Lung (tissue), 13 donors: ENCODE results near the gene DRD2. TPM values are rescaled to one million over a fixed set of nuclear protein-coding genes. Genes with fewer than 3 reads are reported as not detected.

Experiments used
- ATAC-seq: fragments of 200-7000 bp; cut with Tn5 transposase; one replicate; pipeline ENCODE4 v1.9.1; 2020; ENCODE audit warnings: moderate number of reproducible peaks; ENCODE audit not compliant: insufficient read depth, low FRiP score
- DNase-seq, 3 donors: peaks; one replicate each; pipeline ENCODE4 v3.0.0-alpha.2; 2013 to 2017
- H3K27ac ChIP-seq, 2 donors: one replicate each; pipeline ENCODE4 v1.5.1; 2013; ENCODE audit warnings: mild to moderate bottlenecking in 2 of 2, moderate library complexity in 2 of 2, control low read depth in 1 of 2, inconsistent platforms in 1 of 2, low read depth in 1 of 2, low read length in 1 of 2
- H3K27me3 ChIP-seq, 3 donors: one replicate each; pipeline ENCODE4 v1.5.1; 2013; ENCODE audit warnings: low read length in 2 of 3; ENCODE audit not compliant: control insufficient read depth in 3 of 3, insufficient read depth in 3 of 3
- H3K36me3 ChIP-seq, 4 donors: one replicate each; pipeline ENCODE4 v1.5.1; 2013; ENCODE audit warnings: low read length in 4 of 4, mild to moderate bottlenecking in 1 of 4, moderate library complexity in 1 of 4; ENCODE audit not compliant: control insufficient read depth in 4 of 4, insufficient read depth in 4 of 4
- H3K4me1 ChIP-seq, 5 donors: one replicate each; pipeline ENCODE4 v1.5.1; 2013; ENCODE audit warnings: low read length in 5 of 5, mild to moderate bottlenecking in 2 of 5, moderate library complexity in 1 of 5; ENCODE audit not compliant: control insufficient read depth in 5 of 5, insufficient read depth in 5 of 5
- H3K4me3 ChIP-seq: one replicate; pipeline ENCODE4 v1.5.1; 2013; ENCODE audit warnings: mild to moderate bottlenecking, control low read depth, moderate library complexity
- H3K9ac ChIP-seq, 2 donors: one replicate each; pipeline ENCODE4 v1.5.1; 2013; ENCODE audit warnings: low read length in 2 of 2, control low read depth in 1 of 2; ENCODE audit not compliant: insufficient read depth in 1 of 2
- H3K9me3 ChIP-seq, 4 donors: one replicate each; pipeline ENCODE4 v1.5.1; 2013; ENCODE audit warnings: low read length in 3 of 4, mild to moderate bottlenecking in 1 of 4, moderate library complexity in 1 of 4; ENCODE audit not compliant: control insufficient read depth in 4 of 4, insufficient read depth in 3 of 4
- CTCF ChIP-seq: IDR thresholded peaks from 2 replicates; pipeline ENCODE4 v1.5.1; 2012; ENCODE audit warnings: mild to moderate bottlenecking; ENCODE audit errors: control extremely low read depth, extremely low read depth
- WGBS, 2 donors: extraction: QIAGEN DNeasy Blood & Tissue Kit; methylation state at CpG; one replicate each; pipeline ENCODE4 v1.1.7; 2013; 5-methylcytosine and 5-hydroxymethylcytosine counted together
- polyA plus RNA-seq, 2 donors: library from polyadenylated mRNA; stranded (reverse); fragments of 200-250 nt; gene quantifications; one replicate each; pipeline ENCODE4 v1.2.1, GENCODE V29; 2013
- small RNA-seq: library from RNA; depleted of rRNA; stranded (forward); fragments of <200 nt; gene quantifications from one replicate; pipeline ENCODE3, GENCODE V24; 2014; ENCODE audit warnings: low replicate concordance
- total RNA-seq, 2 donors: library from RNA; depleted of rRNA in 1 of 2; stranded (reverse); fragments of >200 nt in 1 of 2; gene quantifications; one replicate each; pipeline ENCODE4 v1.2.1, GENCODE V29; 2014 to 2021
- donor health status: control.
- donor health status: control.
- donor health status: Bipolar disorder and iron deficiency.
- donor health status: healthy.
- donor health status: DM: yes; HTN: yes; CAD: no.

DRD2 gene
- total and polyA plus RNA-seq, 4 donors = 0.08 to 0.28 TPM; not detected in 2

DNA sequence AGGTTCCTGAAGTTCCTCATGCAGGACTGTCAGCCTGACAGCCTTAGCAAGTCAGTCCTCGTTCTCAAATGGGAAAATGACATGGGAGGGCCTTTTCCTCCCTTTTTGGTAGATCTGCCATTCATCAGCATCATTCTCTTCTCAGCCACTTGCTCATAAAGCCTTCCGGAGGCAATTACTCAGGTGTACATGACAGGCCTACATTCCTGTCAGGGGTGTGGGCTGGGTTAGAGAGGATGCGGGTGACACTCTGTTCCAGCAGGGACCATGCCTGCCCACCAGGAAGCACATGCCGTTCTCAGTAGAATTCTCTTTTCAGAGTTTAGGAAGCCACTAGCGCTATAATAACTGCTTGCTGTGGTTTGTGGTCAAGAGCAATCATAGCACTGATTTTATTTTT is 111.8 kb downstream of the DRD2 start:
- H3K27ac ChIP-seq = no peak overlapping the region
- no peak for TF ChIP-seq CTCF
- no peak for ATAC-seq
- H3K27me3 ChIP-seq = no peaks in the 10 kb centered on the region
- H3K9me3 ChIP-seq = peaks cover 0 to 2% (median 0%) of the 10 kb centered on the region in 4 donors
- 50 to 68% methylated on average over 5 of the region's 5 CpGs for WGBS, 2 donors
- peaks cover 15 to 60% (median 20%) of the 10 kb centered on the region in 4 donors for H3K36me3 ChIP-seq
- no peaks in the 10 kb centered on the region for H3K4me1 ChIP-seq
- DNase-seq = no peak
- no peak overlapping the region for H3K4me3 ChIP-seq
- H3K9ac ChIP-seq = no peak overlapping the region

Small RNAs within 50 kb of the gene (small RNA-seq; reads per million reads assigned to genes)
- gene MIR4301 = not detected

Other genes with a start within 250 kb of the DRD2 start
- gene TTC12, start 160.8 kb downstream of the DRD2 start, total RNA-seq = 10 to 100 TPM; 28.9 to 43.2 TPM
- 1 to 10 TPM; 6.4 to 9.2 TPM for gene TTC12, start 160.8 kb downstream of the DRD2 start, polyA plus RNA-seq
- 1 to 10 TPM in 1 of 2 donors, under 1 TPM in 1; 0.77 to 1.1 TPM for gene ANKK1, start 87.6 kb downstream of the DRD2 start, total RNA-seq
- gene ANKK1, start 87.6 kb downstream of the DRD2 start, polyA plus RNA-seq = under 1 TPM; 0.49 to 0.55 TPM
- gene TMPRSS5, start 230.9 kb upstream of the DRD2 start, total RNA-seq = 1 to 10 TPM; 1.2 to 1.8 TPM
- gene TMPRSS5, start 230.9 kb upstream of the DRD2 start, polyA plus RNA-seq = under 1 TPM; 0.32 to 0.81 TPM